B cell (primary cell): ENCODE data around the gene CCNK. TPM values are rescaled to one million over a fixed set of nuclear protein-coding genes. Genes with fewer than 3 reads are reported as not detected.

Experiments used
- ATAC-seq: fragments of 200-7000 bp; cut with Tn5 transposase; one replicate; pipeline ENCODE4 v1.10.0; 2021; ENCODE audit warnings: low read depth, mild to moderate bottlenecking, moderate number of reproducible peaks, moderate library complexity
- CTCF ChIA-PET: fragments of 350-600 bp; sonication (Branson Sonifier 250); formaldehyde crosslinking; loops from one replicate; lab custom pipeline; 2021; ENCODE audit warnings: antibody characterized with exemption, inconsistent platforms; lab: Charles Lee
- POLR2A ChIA-PET: fragments of 350-600 bp; sonication (Branson Sonifier 250); formaldehyde crosslinking; loops from one replicate; lab custom pipeline; 2021; ENCODE audit warnings: antibody characterized with exemption; lab: Charles Lee
- DNase-seq: peaks from one replicate; pipeline ENCODE4 v3.0.0; 2013
- H2AFZ ChIP-seq: 2 replicates; pipeline ENCODE4 v1.6.1; 2012; ENCODE audit warnings: mild to moderate bottlenecking, low read depth, low read length; ENCODE audit not compliant: insufficient read depth, poor library complexity, severe bottlenecking
- H3K27ac ChIP-seq, 2 donors: 1 replicate in 1 of 2; 2 replicates in 1 of 2; pipeline ENCODE4 v1.5.1; 2012 to 2013; ENCODE audit warnings: low read length in 2 of 2, mild to moderate bottlenecking in 2 of 2, moderate library complexity in 1 of 2
- H3K27me3 ChIP-seq, 4 experiments: fragments of 200-600 bp in 1 of 4; sonication (generic) in 1 of 4; replicated peaks in 1 of 4; 1 replicate in 2 of 4; 2 replicates in 2 of 4; pipeline versions ENCODE4 v1.6.1 to v1.7.0; 2013 to 2016; ENCODE audit warnings: low read length in 3 of 4, mild to moderate bottlenecking in 2 of 4, mixed read lengths in 1 of 4, moderate library complexity in 1 of 4; ENCODE audit not compliant: insufficient read depth in 4 of 4, control insufficient read depth in 3 of 4; ENCODE audit errors: control extremely low read depth in 1 of 4
- H3K36me3 ChIP-seq, 2 experiments: replicated peaks in 1 of 2; 1 replicate in 1 of 2; 2 replicates in 1 of 2; pipeline versions ENCODE4 v1.6.1 to v1.7.1; 2013; ENCODE audit warnings: low read length in 1 of 2; ENCODE audit not compliant: insufficient read depth in 2 of 2, control insufficient read depth in 1 of 2; ENCODE audit errors: control extremely low read depth in 1 of 2, extremely low read depth in 1 of 2
- H3K4me1 ChIP-seq, 2 donors: fragments of 200-600 bp in 1 of 2; sonication (generic) in 1 of 2; 1 replicate in 1 of 2; 2 replicates in 1 of 2; pipeline versions ENCODE4 v1.5.1 to v1.6.1; 2013 to 2017; ENCODE audit warnings: low read length in 2 of 2; ENCODE audit not compliant: control insufficient read depth in 2 of 2, insufficient read depth in 2 of 2
- H3K4me2 ChIP-seq: replicated peaks from 2 replicates; pipeline ENCODE3; 2012; ENCODE audit warnings: mild to moderate bottlenecking, low read depth, low read length; ENCODE audit not compliant: poor library complexity, severe bottlenecking
- H3K4me3 ChIP-seq, 5 experiments: fragments of 200-600 bp in 1 of 5; sonication (generic) in 1 of 5; 1 replicate in 3 of 5; 2 replicates in 2 of 5; pipeline versions ENCODE4 v1.5.1 to v1.7.0; 2011 to 2016; ENCODE audit warnings: low read length in 4 of 5, mild to moderate bottlenecking in 4 of 5, low read depth in 2 of 5, control low read depth in 1 of 5, moderate library complexity in 1 of 5; ENCODE audit not compliant: insufficient read depth in 1 of 5; ENCODE audit errors: control extremely low read depth in 1 of 5, extremely low read depth in 1 of 5
- H3K79me2 ChIP-seq: fragments of 200-600 bp; sonication (generic); one replicate; pipeline ENCODE4 v1.6.0; 2016; ENCODE audit warnings: low read length; ENCODE audit not compliant: control insufficient read depth, insufficient read depth
- H3K9ac ChIP-seq: fragments of 200-600 bp; sonication (generic); 2 replicates; pipeline ENCODE4 v1.6.1; 2017; ENCODE audit warnings: mild to moderate bottlenecking, low read length, moderate library complexity
- H3K9me3 ChIP-seq, 3 donors: one replicate each; pipeline versions ENCODE4 v1.6.1 to v1.7.1; 2013; ENCODE audit warnings: low read length in 2 of 3; ENCODE audit not compliant: control insufficient read depth in 2 of 3, insufficient read depth in 1 of 3; ENCODE audit errors: control extremely low read depth in 1 of 3
- H4K20me1 ChIP-seq: 2 replicates; pipeline ENCODE4 v1.6.0; 2012; ENCODE audit warnings: mild to moderate bottlenecking, low read length; ENCODE audit not compliant: insufficient read depth, control insufficient read depth, poor library complexity, severe bottlenecking
- H3K27ac Mint-ChIP-seq: one replicate; pipeline ENCODE4 v1.8.0; 2021; ENCODE audit warnings: mixed read lengths
- H3K27me3 Mint-ChIP-seq: one replicate; pipeline ENCODE4 v1.8.0; 2021; ENCODE audit warnings: mixed read lengths
- H3K4me1 Mint-ChIP-seq: one replicate; pipeline ENCODE4 v1.8.0; 2021; ENCODE audit warnings: mixed read lengths
- H3K4me3 Mint-ChIP-seq: one replicate; pipeline ENCODE4 v1.8.0; 2021; ENCODE audit warnings: mixed read lengths
- H3K9me3 Mint-ChIP-seq: one replicate; pipeline ENCODE4 v1.8.0; 2022; ENCODE audit warnings: mixed read lengths; ENCODE audit not compliant: insufficient read depth
- CTCF ChIP-seq: fragments of 200-600 bp; IDR thresholded peaks from one replicate; pipeline ENCODE4 v1.8.0; 2022; ENCODE audit warnings: antibody characterized with exemption, mild to moderate bottlenecking
- EZH2 ChIP-seq: IDR thresholded peaks from 2 replicates; pipeline ENCODE4 v1.6.1; 2012; ENCODE audit warnings: borderline replicate concordance, low read depth, mild to moderate bottlenecking, moderate library complexity, low read length; ENCODE audit not compliant: insufficient read depth, poor library complexity, severe bottlenecking
- WGBS: methylation state at CpG from one replicate; pipeline ENCODE4 v1.1.5; 2013; ENCODE audit warnings: missing lambda C conversion rate; ENCODE audit not compliant: insufficient coverage; 5-methylcytosine and 5-hydroxymethylcytosine counted together
- intact Hi-C: fragments of 100-400 bp; cut with micrococcal nuclease; formaldehyde crosslinking; loops from one replicate; pipeline ENCODE4 v1.10.0; 2022
- polyA plus RNA-seq: library from polyadenylated mRNA; depleted of rRNA; stranded (reverse); fragments of >200 nt; gene quantifications from 2 replicates; pipeline ENCODE4 v1.2.3, GENCODE V29; 2012
- total RNA-seq, 2 donors: library from RNA; stranded (reverse); fragments of 120-200 nt in 1 of 2; gene quantifications; 1 replicate in 1 of 2; 2 replicates in 1 of 2; pipeline versions ENCODE4 v1.2.3 to v1.2.4, GENCODE V29; 2013 to 2022

The CCNK gene
- total and polyA plus RNA-seq, 2 donors (not counting 1 experiment from before 2014, with no cell fraction given) = 17.5 to 82.0 TPM

- DNase-seq = no peak
- no peak overlapping the region for H3K4me3 ChIP-seq
- intact Hi-C loops = no loop called here
- H3K9me3 ChIP-seq = no peaks in the 10 kb centered on the region
- H3K4me2 ChIP-seq = no peak overlapping the region
- TF ChIP-seq CTCF (no peak), EZH2 (no peak)
- H3K4me3 Mint-ChIP-seq = no peak overlapping the region
- H3K9ac ChIP-seq = no peak overlapping the region
- H4K20me1 ChIP-seq = no peaks in the 10 kb centered on the region
- H3K36me3 ChIP-seq = peaks cover 0 to 43% of the 10 kb centered on the region in 2 experiments
- H3K9me3 Mint-ChIP-seq = no peaks in the 10 kb centered on the region
- no peaks in the 10 kb centered on the region for H3K27me3 Mint-ChIP-seq
- H3K4me1 Mint-ChIP-seq = no peaks in the 10 kb centered on the region
- H3K4me1 ChIP-seq = no peaks in the 10 kb centered on the region
- POLR2A ChIA-PET = no interaction called here
- no peaks in the 10 kb centered on the region for H3K79me2 ChIP-seq
- no peak overlapping the region for H3K27ac ChIP-seq
- H2AFZ ChIP-seq = no peak overlapping the region
- no peak overlapping the region for H3K27ac Mint-ChIP-seq
- H3K27me3 ChIP-seq = no peaks in the 10 kb centered on the region
- CTCF ChIA-PET = interaction anchor here (1.3 kb wide), 1 partner anchor 36 kb away, joined by 3 read pairs; no protein-coding TSS in a partner anchor
- WGBS = 100% methylated on average over 4 of the region's 5 CpGs
- no peak for ATAC-seq
Observed at GRCh38 chr14:99451234-99451633, 30.0 kb upstream of the CCNK start.

- Histone ChIP-seq H2AFZ (no peak overlapping the region), H3K27ac (no peak overlapping the region), H3K27me3 (no peaks in the 10 kb centered on the region), H4K20me1 (no peaks in the 10 kb centered on the region), H3K36me3 (peaks cover 5 to 52% of the 10 kb centered on the region in 2 experiments), H3K4me3 (no peak overlapping the region), H3K4me1 (no peaks in the 10 kb centered on the region), H3K4me2 (no peak overlapping the region), H3K9ac (no peak overlapping the region), H3K9me3 (no peaks in the 10 kb centered on the region), H3K79me2 (no peaks in the 10 kb centered on the region)
- H3K4me3 Mint-ChIP-seq = no peak overlapping the region
- no peak for ATAC-seq
- WGBS = 100% methylated on average over 1 of the region's 4 CpGs
- H3K27me3 Mint-ChIP-seq = no peaks in the 10 kb centered on the region
- POLR2A ChIA-PET = no interaction called here
- no peak overlapping the region for H3K27ac Mint-ChIP-seq
- no peaks in the 10 kb centered on the region for H3K4me1 Mint-ChIP-seq
- no peak for TF ChIP-seq CTCF
- TF ChIP-seq EZH2 = no peak
- CTCF ChIA-PET = no interaction called here
- intact Hi-C loops = no loop called here
- DNase-seq = no peak
- no peaks in the 10 kb centered on the region for H3K9me3 Mint-ChIP-seq
Observed at GRCh38 chr14:99452968-99453367, 28.2 kb upstream of the CCNK start.
